ENCODE data around the gene CTSE.

CTSE gene

GRCh38 chr1:205962821-205963221 lies 60.9 kb downstream of the CTSE start:
- Mint-ChIP-seq H3K4me1 (ENCODE audit: low read depth) (no peaks in the 10 kb centered on the region), H3K36me3 (peaks cover 2% of the 10 kb centered on the region), H3K4me3 (no peak overlapping the region), H3K27me3 (peaks cover 3% of the 10 kb centered on the region), H3K27ac (no peak overlapping the region), H3K9me3 (ENCODE audit: low read depth) (no peaks in the 10 kb centered on the region)

GRCh38 chr1:205961991-205962820 lies 61.5 kb downstream of the CTSE start:
- Mint-ChIP-seq H3K9me3 (ENCODE audit: low read depth) (no peaks in the 10 kb centered on the region), H3K4me3 (no peak overlapping the region), H3K27ac (no peak overlapping the region), H3K4me1 (ENCODE audit: low read depth) (no peaks in the 10 kb centered on the region), H3K27me3 (peaks cover 5% of the 10 kb centered on the region), H3K36me3 (peaks cover 2% of the 10 kb centered on the region)

DNA sequence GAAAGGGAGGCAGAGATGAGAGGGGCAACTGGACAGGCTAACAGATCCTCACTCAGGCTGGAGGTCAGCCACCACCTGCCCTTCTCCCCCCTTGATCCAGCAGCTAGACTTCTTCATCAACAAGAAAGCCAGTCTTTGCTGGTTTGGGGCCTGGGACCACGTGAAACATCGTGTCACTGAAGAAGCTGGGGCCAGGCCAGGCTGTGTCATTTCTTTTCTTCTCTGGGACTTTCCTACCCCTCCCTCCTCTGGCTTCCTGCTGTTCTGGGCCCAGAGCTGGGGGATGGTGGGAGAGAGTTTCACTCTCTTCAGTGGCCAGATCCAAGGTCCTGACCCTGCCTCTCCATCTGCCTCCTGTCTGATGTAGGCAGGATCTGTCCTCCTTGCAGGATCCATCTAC lies 62.3 kb downstream of the CTSE start:
- Mint-ChIP-seq H3K9me3 (ENCODE audit: low read depth) (no peaks in the 10 kb centered on the region), H3K4me1 (ENCODE audit: low read depth) (no peaks in the 10 kb centered on the region), H3K27ac (no peak overlapping the region), H3K4me3 (no peak overlapping the region), H3K27me3 (peaks cover 5% of the 10 kb centered on the region), H3K36me3 (peaks cover 2% of the 10 kb centered on the region)

- Mint-ChIP-seq H3K4me3 (no peak overlapping the region), H3K9me3 (ENCODE audit: low read depth) (no peaks in the 10 kb centered on the region), H3K27me3 (peaks cover 5% of the 10 kb centered on the region), H3K4me1 (ENCODE audit: low read depth) (no peaks in the 10 kb centered on the region), H3K27ac (no peak overlapping the region), H3K36me3 (peaks cover 2% of the 10 kb centered on the region)
Measured at GRCh38 chr1:205959789-205960188, 63.9 kb downstream of the CTSE start.
